Activated T-cell treated with anti-CD3 and anti-CD28 coated beads, Interleukin-2, amount 50 U/mL, for 1 hour (primary cell): Measurements from ENCODE around the gene CNTNAP3B.
"Not testable (repeated sequence)": the region's sequence is repeated elsewhere in the genome, so short reads cannot be mapped to it uniquely, and the experiment has no call there.

ENCODE experiments used
- DNase-seq: peaks from one replicate; pipeline ENCODE4 v3.0.0-alpha.2; 2020

Gene CNTNAP3B

DNA sequence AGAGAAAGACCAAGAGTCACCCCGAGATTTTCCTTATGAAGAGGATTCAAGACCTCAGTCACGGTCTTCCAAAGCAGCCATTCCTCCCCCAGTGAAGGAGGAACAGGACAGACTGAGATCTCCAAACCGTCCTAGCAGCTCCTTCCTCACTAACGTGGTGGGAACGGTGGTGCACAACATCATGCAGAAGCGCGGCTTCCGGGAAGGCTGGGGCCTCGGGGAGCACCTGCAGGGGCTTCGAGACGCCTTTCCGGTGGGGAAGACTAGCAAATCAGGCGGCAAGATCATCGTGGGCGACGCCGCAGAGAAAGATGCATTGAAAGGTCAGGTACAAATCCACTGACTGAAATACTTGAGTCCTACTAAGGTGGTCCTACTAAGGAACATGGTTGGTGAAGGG, 154.3 kb downstream of the CNTNAP3B start:
- DNase-seq = not testable (repeated sequence)

DNA sequence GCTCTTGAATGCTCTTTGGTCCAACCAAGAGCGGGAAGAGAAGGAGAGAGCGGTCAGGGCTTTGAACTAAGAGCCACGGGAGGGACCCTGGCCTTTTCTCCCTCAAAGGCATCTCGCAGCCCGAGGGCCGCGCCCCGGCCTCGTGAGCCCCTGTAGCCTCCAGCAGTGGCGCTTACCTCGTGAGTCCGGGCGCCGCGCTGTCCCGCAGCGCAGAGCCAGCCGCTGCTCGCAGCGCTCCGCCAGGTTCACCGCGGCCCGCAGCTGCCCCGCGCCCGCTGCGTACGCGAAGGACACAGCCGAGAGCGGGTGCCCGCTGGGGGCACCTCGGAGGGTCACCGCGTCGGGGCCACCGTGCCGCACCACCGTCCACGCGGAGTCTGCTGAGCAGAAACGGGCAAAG, 176.2 kb downstream of the CNTNAP3B start:
- DNase-seq = not testable (repeated sequence)

DNA sequence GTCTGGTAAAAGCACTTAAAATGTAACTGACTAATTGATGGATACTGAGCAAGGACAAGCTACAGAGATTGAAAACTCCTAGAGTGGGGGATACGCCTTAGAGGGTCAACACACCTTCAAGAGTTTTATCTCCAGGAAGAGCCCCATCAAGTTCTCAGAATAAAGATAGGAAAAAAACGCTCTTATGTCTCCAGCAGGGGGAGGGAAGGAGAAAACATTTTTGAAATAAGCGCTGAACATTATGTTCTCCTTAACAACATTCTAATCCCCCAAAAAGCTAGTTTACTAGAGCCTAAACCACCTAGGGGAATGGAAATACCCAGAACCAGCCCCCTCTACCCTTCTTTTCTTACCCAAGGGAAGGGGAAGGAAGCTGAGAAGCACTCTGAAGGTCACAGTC, 187.5 kb downstream of the CNTNAP3B start:
- not testable (repeated sequence) for DNase-seq

DNA sequence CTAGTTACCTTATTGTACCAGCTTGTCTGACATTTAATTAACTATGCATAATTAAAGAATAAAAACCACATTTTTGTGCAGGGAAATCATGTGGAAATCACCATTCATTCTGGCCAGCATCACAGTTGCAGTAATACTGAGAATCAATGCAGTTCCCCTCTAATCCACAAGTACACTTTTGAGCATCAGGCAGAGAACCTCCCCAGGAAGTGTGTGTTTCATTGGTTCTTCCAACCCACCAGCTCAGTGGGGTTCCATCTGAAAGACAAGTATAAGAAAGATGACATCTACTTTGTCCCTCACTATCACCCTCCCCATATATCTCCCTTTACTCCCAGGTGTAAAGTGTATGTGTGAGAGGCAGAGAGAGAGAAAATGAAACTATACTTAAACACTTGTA, 191.1 kb downstream of the CNTNAP3B start:
- not testable (repeated sequence) for DNase-seq

DNA sequence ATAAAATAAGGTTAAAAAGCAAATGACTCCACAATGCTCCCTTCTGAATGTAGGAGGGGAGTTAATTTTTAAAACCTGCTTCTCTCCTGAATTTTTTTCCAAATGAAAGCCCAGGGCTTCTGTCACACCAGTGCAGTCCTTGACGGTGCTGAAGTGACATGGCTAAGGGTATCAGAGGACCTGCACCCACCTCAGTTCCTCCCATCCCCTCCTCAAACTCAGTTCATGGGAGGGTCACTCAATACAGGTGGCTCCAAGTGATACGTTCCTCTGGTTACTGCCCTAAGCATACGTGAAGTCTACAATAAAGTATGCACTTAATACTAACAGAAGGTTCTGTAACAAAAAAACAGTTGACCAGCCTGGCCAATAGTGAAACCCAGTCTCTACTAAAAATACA, 193.5 kb downstream of the CNTNAP3B start:
- DNase-seq = not testable (repeated sequence)

DNA sequence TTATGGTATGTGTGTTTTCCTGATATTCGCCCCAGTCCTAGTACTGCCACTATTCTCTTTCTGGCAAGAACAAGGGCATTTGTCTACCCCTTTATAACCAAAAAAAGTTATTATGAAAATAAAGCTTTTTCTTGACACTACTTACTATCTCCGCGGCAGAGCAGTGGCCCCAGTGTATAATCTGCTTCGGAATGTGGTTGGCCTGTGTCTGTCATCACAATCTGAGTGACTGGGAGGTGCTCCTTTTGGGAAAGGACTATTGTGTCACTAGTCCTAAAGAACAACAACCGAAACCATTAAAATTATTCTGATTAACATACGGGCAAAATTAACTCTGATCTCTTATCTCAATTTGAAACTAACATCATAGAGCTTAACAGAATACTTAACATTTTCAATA, 200.1 kb downstream of the CNTNAP3B start:
- DNase-seq = not testable (repeated sequence)

DNA sequence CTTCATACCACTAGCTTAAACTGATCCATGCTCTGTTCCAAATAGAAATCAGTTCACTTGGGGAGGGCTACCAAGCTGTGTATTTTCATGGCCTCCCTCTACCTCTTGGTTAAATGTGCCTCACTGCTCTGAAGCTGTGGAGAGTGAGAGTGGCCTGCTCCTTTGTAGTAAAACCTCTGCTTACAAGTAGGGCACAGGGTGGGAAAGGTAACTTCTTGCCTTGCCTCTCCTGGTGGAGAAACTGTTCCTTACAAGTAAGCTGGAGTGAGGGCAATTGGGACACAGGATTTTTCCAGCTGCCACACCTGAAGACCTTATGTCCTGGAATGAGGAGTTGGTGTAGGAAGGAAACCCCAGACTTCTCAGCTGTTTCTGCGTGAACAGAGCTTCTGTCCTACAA, 211.9 kb downstream of the CNTNAP3B start:
- DNase-seq = not testable (repeated sequence)

DNA sequence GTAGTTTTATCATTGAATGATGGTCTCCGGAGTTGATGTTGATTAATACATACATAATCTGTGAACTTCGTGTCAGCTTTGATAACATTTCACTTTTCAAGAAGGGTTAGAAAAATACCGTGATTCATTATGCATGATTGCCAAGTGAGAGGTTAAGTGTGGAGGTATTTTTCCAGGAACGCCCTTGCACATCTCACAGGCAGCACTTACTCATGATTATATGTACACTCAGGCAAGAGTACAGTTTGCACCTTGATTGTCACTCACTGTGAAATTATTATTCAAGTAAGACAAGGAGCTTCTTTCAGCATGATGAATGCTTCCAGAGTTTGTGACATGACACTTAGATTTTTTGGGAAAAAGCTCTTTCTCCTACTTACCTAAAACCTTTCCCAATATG, 223.7 kb downstream of the CNTNAP3B start:
- DNase-seq = not testable (repeated sequence)

DNA sequence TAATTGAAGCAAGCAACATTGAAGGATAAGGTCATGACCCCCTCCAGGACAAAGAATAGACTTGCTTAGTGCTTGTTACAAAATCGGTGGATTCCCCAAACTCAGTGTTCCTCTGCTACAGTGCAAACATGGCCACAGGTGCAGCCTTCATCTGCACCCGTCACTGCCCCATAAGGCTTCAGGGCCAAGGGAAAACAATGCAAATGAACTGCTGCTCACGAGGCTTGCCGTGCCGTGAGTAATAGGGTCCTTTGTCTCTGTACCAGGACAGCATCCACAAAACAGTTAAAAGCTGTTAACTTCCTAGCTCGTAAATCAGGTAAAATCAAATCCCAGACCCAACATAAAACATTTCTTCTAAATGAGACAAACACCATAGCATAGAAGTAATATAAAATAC, 226.5 kb downstream of the CNTNAP3B start:
- not testable (repeated sequence) for DNase-seq

DNA sequence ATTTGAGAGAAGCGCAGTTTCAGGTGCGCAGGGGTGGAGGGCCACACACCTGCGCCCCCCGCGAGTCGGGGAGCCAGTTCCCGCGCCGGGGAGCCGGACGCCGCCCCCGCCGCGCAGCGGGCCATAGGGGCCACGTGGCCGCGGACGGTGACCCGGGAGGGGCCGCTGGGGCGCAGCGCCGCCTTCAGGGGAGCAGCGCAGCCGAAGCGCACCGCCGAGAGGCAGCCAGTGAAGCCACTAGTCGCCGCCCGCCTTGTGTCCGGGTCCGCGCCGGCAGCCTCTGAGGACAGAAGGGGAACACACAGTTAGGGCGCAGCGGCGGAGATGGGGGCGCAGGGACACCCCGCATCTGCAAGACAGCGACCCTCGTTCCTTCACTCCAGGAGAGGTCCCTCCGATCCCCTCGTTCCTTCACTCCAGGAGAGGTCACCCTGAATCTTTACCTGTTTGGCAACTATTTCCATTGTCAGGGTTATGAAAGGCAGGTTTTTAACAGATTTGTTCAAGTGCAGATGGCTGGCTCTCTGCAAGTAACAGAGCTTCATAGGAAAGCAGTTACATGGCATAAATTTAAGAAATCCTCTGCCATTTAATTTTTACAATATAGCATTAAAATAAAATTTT, 230.4 kb downstream of the CNTNAP3B start:
- DNase-seq = not testable (repeated sequence)

DNA sequence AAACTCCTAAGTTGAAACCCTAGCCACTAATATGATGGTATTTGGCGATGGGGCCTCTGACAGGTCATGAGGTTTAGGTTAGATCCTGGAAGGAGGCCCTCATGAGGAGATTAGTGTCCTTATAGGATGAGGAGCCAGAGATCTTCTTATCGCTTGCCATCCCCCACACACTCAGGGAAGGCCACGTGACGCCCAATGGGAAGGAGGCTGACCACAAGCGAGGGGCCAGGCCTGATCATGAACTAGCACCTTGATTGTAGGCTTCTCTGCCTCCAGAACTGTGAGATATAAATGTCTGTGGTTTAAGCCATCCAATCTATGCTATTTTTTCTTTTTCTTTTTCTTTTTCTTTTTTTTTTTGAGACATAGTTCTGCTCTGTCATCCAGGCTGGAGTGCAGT, 254.7 kb downstream of the CNTNAP3B start:
- not testable (repeated sequence) for DNase-seq

DNA sequence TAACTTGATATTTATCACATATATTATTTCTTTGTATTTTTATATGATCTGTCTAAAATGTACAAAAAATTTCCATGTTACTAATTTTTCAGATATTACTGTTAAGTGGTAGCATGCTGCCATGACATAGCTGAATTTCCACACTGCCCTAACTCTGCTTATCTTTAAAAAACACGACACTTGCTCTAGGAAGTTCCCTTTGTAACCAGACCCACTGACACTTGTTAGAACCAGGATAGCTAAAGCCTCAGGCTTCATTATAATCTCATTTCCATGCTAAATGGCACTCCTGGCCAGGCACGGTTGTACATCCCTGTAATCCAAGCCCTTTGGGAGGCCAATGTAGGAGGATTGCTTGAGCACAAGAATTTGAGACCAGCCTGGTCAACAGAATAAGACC, 273.8 kb downstream of the CNTNAP3B start:
- DNase-seq = not testable (repeated sequence)

DNA sequence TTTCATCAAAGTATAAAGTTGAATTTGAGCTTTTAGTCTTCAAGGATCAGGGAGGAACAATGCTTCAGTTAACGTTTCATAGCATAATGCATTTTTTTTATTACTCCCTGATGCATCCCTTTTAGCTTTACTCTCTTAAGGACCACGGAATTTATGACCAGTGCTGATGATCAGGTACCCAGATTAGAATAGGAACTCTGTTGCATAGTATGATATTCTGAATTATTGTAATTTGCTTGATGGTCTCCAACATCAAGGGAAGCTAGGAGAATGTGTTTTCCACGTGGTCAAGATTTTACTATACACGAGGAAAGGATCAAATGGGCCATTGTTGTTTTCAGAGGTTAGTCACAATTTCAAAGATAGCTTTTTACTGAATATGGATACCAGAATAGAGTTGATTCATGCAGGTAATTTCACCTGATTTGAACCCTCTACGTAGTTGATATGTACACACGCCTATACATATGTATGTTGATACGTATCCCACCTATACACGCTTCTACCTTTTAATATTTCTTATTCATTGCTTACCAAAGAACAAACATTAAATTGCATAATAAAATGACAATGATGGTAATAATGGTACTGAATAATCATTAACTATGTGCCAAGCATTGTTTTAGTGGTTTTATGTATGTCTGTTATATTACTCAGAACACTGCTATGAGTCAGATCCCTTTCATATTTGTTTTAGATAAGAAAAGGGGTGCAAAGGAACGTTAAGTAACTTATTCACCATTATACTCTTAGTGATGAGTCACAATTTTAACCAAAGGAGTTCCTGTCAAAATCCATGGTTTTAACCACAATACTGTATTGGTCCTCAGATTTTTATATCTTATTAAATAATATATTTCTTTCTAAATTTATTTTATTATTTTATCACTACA, 277.1 kb downstream of the CNTNAP3B start:
- not testable (repeated sequence) for DNase-seq

DNA sequence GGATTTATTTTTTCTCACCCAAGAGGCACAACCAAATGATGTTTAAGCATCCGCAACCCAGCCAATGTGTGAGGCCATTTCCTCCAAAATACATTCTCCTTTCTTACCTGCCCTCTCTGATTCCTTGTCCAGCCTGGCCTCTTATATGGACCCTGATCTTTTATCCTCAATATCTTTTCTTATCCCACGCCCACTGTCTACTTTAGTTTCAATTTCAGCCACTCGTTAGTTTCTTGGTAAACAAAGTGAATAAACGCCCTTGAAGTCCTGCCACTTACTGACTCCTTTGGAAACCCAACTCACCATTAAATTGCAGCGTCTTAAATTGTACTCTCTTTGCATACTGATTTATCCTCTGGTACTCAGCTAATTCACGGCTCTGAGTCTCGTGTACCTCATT, 281.4 kb downstream of the CNTNAP3B start:
- not testable (repeated sequence) for DNase-seq
